LNCaP clone FGC (cell line): ENCODE data around the gene TMCC3.

ENCODE experiments used
- DNase-seq: peaks from one replicate; pipeline ENCODE4 v3.0.0-alpha.2; 2011; ENCODE audit warnings: low read depth
- H3K4me3 ChIP-seq: 2 replicates; pipeline ENCODE4 v1.5.1; 2011; ENCODE audit warnings: mild to moderate bottlenecking, low read depth, low read length, control low read depth
- CTCF ChIP-seq: IDR thresholded peaks from 2 replicates; pipeline ENCODE4 v1.5.1; 2012; ENCODE audit warnings: mild to moderate bottlenecking; ENCODE audit not compliant: control insufficient read depth, insufficient read depth; ENCODE audit errors: extremely low read depth

Gene TMCC3

GRCh38 chr12:94648578-94648977, 1.8 kb downstream of the TMCC3 start:
- peak; percentile 67 for DNase-seq
- H3K4me3 ChIP-seq = no peak overlapping the region
- no peak for TF ChIP-seq CTCF

DNA sequence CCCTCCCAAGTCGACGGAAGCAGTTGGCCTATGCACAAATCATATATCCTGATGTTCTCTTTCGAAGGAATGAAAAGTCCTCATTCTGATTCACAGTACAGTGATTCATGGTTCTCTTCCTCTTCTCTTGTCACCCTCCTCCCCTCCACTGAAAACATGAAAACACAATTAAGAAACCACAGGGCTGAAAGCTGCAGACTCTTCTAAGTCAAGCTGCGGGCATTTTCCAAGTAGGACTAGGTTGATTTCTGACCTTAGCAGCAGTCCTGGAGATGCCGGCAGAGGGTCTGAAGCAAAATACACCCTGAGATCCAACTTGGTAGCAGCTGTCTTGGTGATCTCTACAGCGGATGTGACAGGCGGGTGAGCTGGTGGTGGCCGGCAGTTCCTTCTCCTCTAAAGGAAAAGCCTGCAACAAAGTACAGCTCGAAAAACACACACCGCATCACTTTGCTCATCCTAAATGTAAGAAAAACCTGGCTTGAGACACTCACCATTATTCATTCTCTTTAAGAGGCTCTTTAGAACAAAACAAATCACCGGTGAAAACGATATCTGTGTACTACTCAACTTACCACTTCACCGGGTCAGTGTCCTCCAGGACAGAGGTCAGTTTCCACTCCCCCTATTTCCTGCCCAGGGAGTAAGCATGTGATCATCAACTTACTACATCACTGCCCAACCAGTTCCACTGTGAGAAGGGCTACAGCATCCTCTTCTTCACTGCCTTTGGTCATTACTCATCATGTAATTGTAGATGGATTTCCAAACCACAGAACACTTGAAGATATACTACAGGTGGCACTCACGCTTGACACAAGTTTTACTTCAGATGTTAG, 6.0 kb downstream of the TMCC3 start:
- no peak overlapping the region for H3K4me3 ChIP-seq
- TF ChIP-seq CTCF = no peak
- no peak for DNase-seq

DNA sequence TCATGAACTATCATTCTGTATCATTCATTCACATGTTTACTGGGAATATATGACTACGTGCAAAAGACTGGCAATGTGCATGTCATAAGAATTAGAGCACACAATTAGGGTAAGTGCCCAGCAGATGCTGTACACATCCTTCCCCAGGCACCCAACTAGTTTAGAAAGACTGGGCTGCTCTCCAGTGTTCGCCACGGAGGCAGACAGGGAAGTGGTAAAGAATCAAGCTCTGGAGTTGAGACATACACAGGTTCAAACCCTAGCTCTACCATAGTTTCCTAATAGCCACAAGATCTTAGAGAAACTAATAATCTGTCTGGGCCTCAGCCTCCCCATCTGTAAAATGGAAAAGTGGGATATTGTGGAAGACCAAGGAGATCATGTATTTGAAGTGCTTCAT, 6.8 kb downstream of the TMCC3 start:
- no peak overlapping the region for H3K4me3 ChIP-seq
- no peak for DNase-seq
- TF ChIP-seq CTCF = no peak

GRCh38 chr12:94641283-94641682, 9.1 kb downstream of the TMCC3 start:
- no peak for TF ChIP-seq CTCF
- DNase-seq = no peak
- no peak overlapping the region for H3K4me3 ChIP-seq

GRCh38 chr12:94640134-94640928, 10.0 kb downstream of the TMCC3 start:
- no peak for DNase-seq
- H3K4me3 ChIP-seq = no peak overlapping the region
- no peak for TF ChIP-seq CTCF

DNA sequence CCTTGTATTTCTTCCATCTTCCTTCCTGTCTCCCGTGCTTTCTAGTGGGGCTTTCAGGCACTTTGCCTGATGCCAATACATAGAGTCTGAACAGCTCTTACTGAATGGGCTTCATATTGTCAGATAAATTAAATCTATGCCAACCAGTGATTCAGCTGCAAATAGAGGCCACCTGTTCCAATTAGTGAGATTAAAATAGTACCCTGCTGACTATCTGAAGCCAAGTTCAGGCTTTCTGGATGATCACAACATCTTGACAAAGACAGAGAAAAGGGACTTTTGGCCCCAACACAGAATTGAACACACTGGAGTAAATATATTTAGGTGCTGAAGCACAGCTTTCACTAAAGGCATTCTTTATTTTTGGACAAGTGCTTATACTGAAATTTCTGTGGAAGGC, 11.8 kb downstream of the TMCC3 start:
- DNase-seq = no peak
- TF ChIP-seq CTCF = no peak
- no peak overlapping the region for H3K4me3 ChIP-seq
